ENCODE measurements around the gene TSLP.

Gene TSLP

GRCh38 chr5:111116550-111116949 lies 45.0 kb downstream of the TSLP start:
- H3K4me3 ChIP-seq (ENCODE audit: insufficient read length, low read depth) = no peak overlapping the region
- H3K4me1 ChIP-seq (ENCODE audit: insufficient read depth, insufficient read length) = no peaks in the 10 kb centered on the region
- no peak for DNase-seq (ENCODE audit: low read depth, low spot score)
- no peaks in the 10 kb centered on the region for H3K9me3 ChIP-seq (ENCODE audit: insufficient read depth, low read length)
- peaks cover 49% of the 10 kb centered on the region for H3K36me3 ChIP-seq (ENCODE audit: insufficient read depth, insufficient read length, low read length)
- no peak overlapping the region for H3K9ac ChIP-seq (ENCODE audit: insufficient read length, low read depth)
- TF ChIP-seq ZNF274 (IDR thresholded peaks at IDR 0.05; ENCODE audit: low read depth, low read length) (no peak), YY1 (IDR thresholded peaks at IDR 0.05; ENCODE audit: insufficient read depth, insufficient read length) (no peak), SUZ12 (IDR thresholded peaks at IDR 0.05; ENCODE audit: extremely low read depth, insufficient read depth, insufficient read length) (no peak)
- H3K27me3 ChIP-seq (ENCODE audit: insufficient read depth, insufficient read length) = no peaks in the 10 kb centered on the region

DNA sequence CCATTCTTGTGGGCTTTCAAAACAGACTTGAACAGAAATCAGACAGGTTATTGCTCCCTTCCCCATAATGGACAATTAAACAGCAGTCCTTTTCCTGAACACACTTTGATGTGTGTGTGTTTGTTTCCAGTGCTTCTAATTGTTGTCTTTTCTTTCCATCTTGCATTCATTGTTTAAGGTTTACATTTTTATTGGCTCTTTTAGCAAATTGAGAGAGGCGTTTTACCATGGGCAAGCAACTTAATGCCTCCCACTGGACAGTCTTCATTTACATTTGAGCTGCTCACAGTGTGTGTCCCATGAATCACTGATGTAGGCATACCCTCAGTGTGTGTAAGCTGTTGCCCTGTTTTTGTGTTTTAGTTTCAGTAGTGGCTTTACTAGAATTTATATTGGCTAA lies 45.6 kb downstream of the TSLP start:
- H3K36me3 ChIP-seq (ENCODE audit: insufficient read depth, insufficient read length, low read length) = peaks cover 49% of the 10 kb centered on the region
- TF ChIP-seq SUZ12 (IDR thresholded peaks at IDR 0.05; ENCODE audit: extremely low read depth, insufficient read depth, insufficient read length) (no peak), YY1 (IDR thresholded peaks at IDR 0.05; ENCODE audit: insufficient read depth, insufficient read length) (no peak), ZNF274 (IDR thresholded peaks at IDR 0.05; ENCODE audit: low read depth, low read length) (no peak)
- no peaks in the 10 kb centered on the region for H3K9me3 ChIP-seq (ENCODE audit: insufficient read depth, low read length)
- peak; percentile 35 for DNase-seq (ENCODE audit: low read depth, low spot score)
- no peak overlapping the region for H3K4me3 ChIP-seq (ENCODE audit: insufficient read length, low read depth)
- no peaks in the 10 kb centered on the region for H3K27me3 ChIP-seq (ENCODE audit: insufficient read depth, insufficient read length)
- no peak overlapping the region for H3K9ac ChIP-seq (ENCODE audit: insufficient read length, low read depth)
- H3K4me1 ChIP-seq (ENCODE audit: insufficient read depth, insufficient read length) = no peaks in the 10 kb centered on the region

DNA sequence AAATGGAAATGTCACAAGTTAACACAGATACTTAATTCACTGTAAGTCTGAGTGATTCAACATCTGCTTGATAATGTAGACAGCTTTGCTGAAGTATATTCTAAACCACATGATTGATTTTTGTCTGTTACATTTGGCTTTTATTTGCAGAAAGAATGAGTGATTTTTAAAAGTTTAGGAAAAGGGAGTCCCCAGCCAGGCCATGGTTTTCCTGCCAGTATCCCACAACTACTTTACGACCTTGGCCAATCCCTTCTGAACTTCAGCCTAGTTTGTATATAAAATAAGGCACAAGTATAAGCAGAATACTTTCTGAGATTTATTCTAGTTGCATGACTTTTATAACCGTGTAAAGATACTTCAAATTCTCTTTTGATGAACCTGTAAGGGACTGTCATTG lies 47.7 kb downstream of the TSLP start:
- Histone ChIP-seq H3K4me1 (ENCODE audit: insufficient read depth, insufficient read length) (no peaks in the 10 kb centered on the region), H3K4me3 (ENCODE audit: insufficient read length, low read depth) (no peak overlapping the region), H3K9me3 (ENCODE audit: insufficient read depth, low read length) (no peaks in the 10 kb centered on the region), H3K36me3 (ENCODE audit: insufficient read depth, insufficient read length, low read length) (peaks cover 54% of the 10 kb centered on the region), H3K9ac (ENCODE audit: insufficient read length, low read depth) (no peak overlapping the region), H3K27me3 (ENCODE audit: insufficient read depth, insufficient read length) (no peaks in the 10 kb centered on the region)
- TF ChIP-seq YY1 (IDR thresholded peaks at IDR 0.05; ENCODE audit: insufficient read depth, insufficient read length) (no peak), ZNF274 (IDR thresholded peaks at IDR 0.05; ENCODE audit: low read depth, low read length) (no peak), SUZ12 (IDR thresholded peaks at IDR 0.05; ENCODE audit: extremely low read depth, insufficient read depth, insufficient read length) (no peak)
- no peak for DNase-seq (ENCODE audit: low read depth, low spot score)

- Histone ChIP-seq H3K9ac (ENCODE audit: insufficient read length, low read depth) (no peak overlapping the region), H3K4me3 (ENCODE audit: insufficient read length, low read depth) (no peak overlapping the region), H3K9me3 (ENCODE audit: insufficient read depth, low read length) (no peaks in the 10 kb centered on the region), H3K27me3 (ENCODE audit: insufficient read depth, insufficient read length) (no peaks in the 10 kb centered on the region), H3K36me3 (ENCODE audit: insufficient read depth, insufficient read length, low read length) (peaks cover 52% of the 10 kb centered on the region), H3K4me1 (ENCODE audit: insufficient read depth, insufficient read length) (no peaks in the 10 kb centered on the region)
- no peak for TF ChIP-seq YY1 (IDR thresholded peaks at IDR 0.05; ENCODE audit: insufficient read depth, insufficient read length)
- TF ChIP-seq ZNF274 (IDR thresholded peaks at IDR 0.05; ENCODE audit: low read depth, low read length) = no peak
- TF ChIP-seq SUZ12 (IDR thresholded peaks at IDR 0.05; ENCODE audit: extremely low read depth, insufficient read depth, insufficient read length) = no peak
- DNase-seq (ENCODE audit: low read depth, low spot score) = no peak
These were observed 48.3 kb downstream of the TSLP start for GRCh38 chr5:111119856-111120255.

GRCh38 chr5:111120911-111121310 lies 49.4 kb downstream of the TSLP start:
- no peaks in the 10 kb centered on the region for H3K4me1 ChIP-seq (ENCODE audit: insufficient read depth, insufficient read length)
- no peaks in the 10 kb centered on the region for H3K27me3 ChIP-seq (ENCODE audit: insufficient read depth, insufficient read length)
- no peak overlapping the region for H3K9ac ChIP-seq (ENCODE audit: insufficient read length, low read depth)
- no peaks in the 10 kb centered on the region for H3K9me3 ChIP-seq (ENCODE audit: insufficient read depth, low read length)
- no peak overlapping the region for H3K4me3 ChIP-seq (ENCODE audit: insufficient read length, low read depth)
- DNase-seq (ENCODE audit: low read depth, low spot score) = no peak
- peaks cover 56% of the 10 kb centered on the region for H3K36me3 ChIP-seq (ENCODE audit: insufficient read depth, insufficient read length, low read length)
- TF ChIP-seq ZNF274 (IDR thresholded peaks at IDR 0.05; ENCODE audit: low read depth, low read length) = no peak

DNA sequence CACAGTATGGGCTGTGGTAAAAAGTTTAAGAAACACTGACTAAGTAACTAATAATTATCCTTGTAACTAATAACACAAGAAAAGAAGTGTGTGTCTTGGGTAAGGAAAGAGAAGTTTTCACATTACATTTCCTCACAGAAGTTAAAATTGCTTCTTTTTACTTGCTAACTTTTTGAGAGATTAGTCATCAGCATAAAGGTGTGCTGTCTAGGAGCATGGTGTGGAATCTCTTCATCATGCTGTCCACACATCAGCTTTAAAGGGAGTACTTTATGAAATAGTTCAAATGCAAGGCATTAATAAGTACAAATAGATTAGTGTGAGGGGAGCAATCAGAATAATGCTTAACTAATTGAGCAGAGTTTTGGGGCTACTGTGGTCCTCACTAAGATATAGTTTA lies 50.4 kb downstream of the TSLP start:
- H3K4me1 ChIP-seq (ENCODE audit: insufficient read depth, insufficient read length) = no peaks in the 10 kb centered on the region
- no peak for TF ChIP-seq ZNF274 (IDR thresholded peaks at IDR 0.05; ENCODE audit: low read depth, low read length)
- TF ChIP-seq YY1 (IDR thresholded peaks at IDR 0.05; ENCODE audit: insufficient read depth, insufficient read length) = no peak
- no peak for TF ChIP-seq SUZ12 (IDR thresholded peaks at IDR 0.05; ENCODE audit: extremely low read depth, insufficient read depth, insufficient read length)
- no peaks in the 10 kb centered on the region for H3K9me3 ChIP-seq (ENCODE audit: insufficient read depth, low read length)
- H3K4me3 ChIP-seq (ENCODE audit: insufficient read length, low read depth) = no peak overlapping the region
- H3K9ac ChIP-seq (ENCODE audit: insufficient read length, low read depth) = no peak overlapping the region
- no peak for DNase-seq (ENCODE audit: low read depth, low spot score)
- H3K27me3 ChIP-seq (ENCODE audit: insufficient read depth, insufficient read length) = no peaks in the 10 kb centered on the region
- peaks cover 66% of the 10 kb centered on the region for H3K36me3 ChIP-seq (ENCODE audit: insufficient read depth, insufficient read length, low read length)

GRCh38 chr5:111122398-111122797 lies 50.9 kb downstream of the TSLP start:
- Histone ChIP-seq H3K27me3 (ENCODE audit: insufficient read depth, insufficient read length) (no peaks in the 10 kb centered on the region), H3K9me3 (ENCODE audit: insufficient read depth, low read length) (no peaks in the 10 kb centered on the region), H3K9ac (ENCODE audit: insufficient read length, low read depth) (no peak overlapping the region), H3K36me3 (ENCODE audit: insufficient read depth, insufficient read length, low read length) (peaks cover 67% of the 10 kb centered on the region), H3K4me3 (ENCODE audit: insufficient read length, low read depth) (no peak overlapping the region), H3K4me1 (ENCODE audit: insufficient read depth, insufficient read length) (no peaks in the 10 kb centered on the region)
- TF ChIP-seq ZNF274 (IDR thresholded peaks at IDR 0.05; ENCODE audit: low read depth, low read length) (no peak), YY1 (IDR thresholded peaks at IDR 0.05; ENCODE audit: insufficient read depth, insufficient read length) (no peak), SUZ12 (IDR thresholded peaks at IDR 0.05; ENCODE audit: extremely low read depth, insufficient read depth, insufficient read length) (no peak)
- no peak for DNase-seq (ENCODE audit: low read depth, low spot score)

GRCh38 chr5:111124793-111125192 lies 53.3 kb downstream of the TSLP start:
- no peak for TF ChIP-seq YY1 (IDR thresholded peaks at IDR 0.05; ENCODE audit: insufficient read depth, insufficient read length)
- no peak for TF ChIP-seq ZNF274 (IDR thresholded peaks at IDR 0.05; ENCODE audit: low read depth, low read length)
- TF ChIP-seq SUZ12 (IDR thresholded peaks at IDR 0.05; ENCODE audit: extremely low read depth, insufficient read depth, insufficient read length) = no peak
- Histone ChIP-seq H3K27me3 (ENCODE audit: insufficient read depth, insufficient read length) (no peaks in the 10 kb centered on the region), H3K9me3 (ENCODE audit: insufficient read depth, low read length) (no peaks in the 10 kb centered on the region), H3K4me1 (ENCODE audit: insufficient read depth, insufficient read length) (no peaks in the 10 kb centered on the region), H3K36me3 (ENCODE audit: insufficient read depth, insufficient read length, low read length) (peaks cover 65% of the 10 kb centered on the region), H3K4me3 (ENCODE audit: insufficient read length, low read depth) (no peak overlapping the region), H3K9ac (ENCODE audit: insufficient read length, low read depth) (no peak overlapping the region)
- DNase-seq (ENCODE audit: low read depth, low spot score) = no peak
